ENCODE data around the gene AHCTF1. TPM values are rescaled to one million over a fixed set of nuclear protein-coding genes. Genes with fewer than 3 reads are reported as not detected.

The AHCTF1 gene
- total and polyA plus RNA-seq, 9 of the 15 experiments (the other 6 are each of a cell fraction or from before 2014, with no cell fraction given), result 9.4 to 102 (median 47.6) TPM

DNA sequence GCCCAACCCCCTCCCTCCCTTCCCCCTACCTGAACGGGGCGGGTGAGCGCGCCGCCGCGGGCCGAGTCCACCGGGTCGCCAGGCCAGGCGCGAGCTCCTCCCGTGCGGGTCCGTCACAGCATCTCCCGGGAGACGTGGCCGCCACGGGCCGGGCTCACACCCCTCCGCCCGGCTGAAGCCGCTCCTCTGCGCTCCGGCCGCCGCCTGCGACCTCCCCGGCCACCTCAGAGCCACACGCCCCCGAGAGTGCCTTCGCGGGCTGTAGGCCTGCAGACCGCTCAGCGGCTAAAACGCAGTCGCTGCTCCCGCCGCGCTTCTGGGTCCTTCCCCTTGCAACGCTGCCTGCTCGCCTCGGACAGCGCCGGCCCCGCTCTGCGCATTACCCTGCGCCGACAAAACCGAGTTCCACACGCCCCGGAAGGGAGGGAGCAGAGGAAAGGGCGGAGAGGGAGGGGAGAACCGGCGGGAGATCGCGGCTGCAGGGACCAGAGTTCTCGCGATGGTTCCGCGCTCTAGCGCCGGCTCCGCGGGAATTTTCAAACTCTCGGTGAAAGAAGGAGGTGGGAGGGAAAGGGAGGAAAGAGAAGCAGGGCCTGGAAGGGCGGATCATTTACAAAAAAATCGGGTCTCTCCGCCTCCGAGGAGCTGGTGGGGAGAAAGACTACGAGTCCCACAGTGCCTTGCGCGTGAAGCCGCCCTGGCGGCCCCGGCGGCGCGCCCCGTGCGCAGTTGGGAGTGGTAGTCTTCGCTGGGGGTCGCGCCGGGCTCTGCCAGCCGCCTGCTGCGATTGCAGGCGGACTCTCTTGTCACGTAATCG lies at the start of gene AHCTF1 (continued):
- TF ChIP-seq YY1 (IDR thresholded peaks at IDR 0.05; ENCODE audit: borderline replicate concordance in 1 of 3, control insufficient read depth in 1 of 3, extremely low read depth in 1 of 3, insufficient read depth in 3 of 3, insufficient read length in 1 of 3, insufficient replicate concordance in 2 of 3, low read depth in 1 of 3, low read length in 2 of 3), result peak in 2 of 3 experiments; percentile 46 to 79
- TF ChIP-seq KLF1 (tag; IDR thresholded peaks at IDR 0.05), result peak; percentile 89
- TF ChIP-seq RFX7 (CRISPR knock-in tag; IDR thresholded peaks at IDR 0.05), result no peak
- no peak for TF ChIP-seq GTF2E2 (tag; IDR thresholded peaks at IDR 0.05)
- peak; percentile 60; the same call in 1 of the 2 replicates for TF ChIP-seq TOE1 (IDR thresholded peaks at IDR 0.05; ENCODE audit: borderline replicate concordance)
- TF ChIP-seq TOE1 (CRISPR knock-in tag; IDR thresholded peaks at IDR 0.05; ENCODE audit: borderline replicate concordance, low read depth), result peak; percentile 71; the same call in 1 of the 2 replicates
- no peak for TF ChIP-seq HDGF (IDR thresholded peaks at IDR 0.05)
- no peak for TF ChIP-seq COPS2 (conservative IDR thresholded peaks at IDR 0.05)
- TF ChIP-seq, protein P1, sequence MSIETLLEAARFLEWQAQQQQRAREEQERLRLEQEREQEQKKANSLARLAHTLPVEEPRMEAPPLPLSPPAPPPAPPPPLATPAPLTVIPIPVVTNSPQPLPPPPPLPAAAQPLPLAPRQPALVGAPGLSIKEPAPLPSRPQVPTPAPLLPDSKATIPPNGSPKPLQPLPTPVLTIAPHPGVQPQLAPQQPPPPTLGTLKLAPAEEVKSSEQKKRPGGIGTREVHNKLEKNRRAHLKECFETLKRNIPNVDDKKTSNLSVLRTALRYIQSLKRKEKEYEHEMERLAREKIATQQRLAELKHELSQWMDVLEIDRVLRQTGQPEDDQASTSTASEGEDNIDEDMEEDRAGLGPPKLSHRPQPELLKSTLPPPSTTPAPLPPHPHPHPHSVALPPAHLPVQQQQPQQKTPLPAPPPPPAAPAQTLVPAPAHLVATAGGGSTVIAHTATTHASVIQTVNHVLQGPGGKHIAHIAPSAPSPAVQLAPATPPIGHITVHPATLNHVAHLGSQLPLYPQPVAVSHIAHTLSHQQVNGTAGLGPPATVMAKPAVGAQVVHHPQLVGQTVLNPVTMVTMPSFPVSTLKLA (conservative IDR thresholded peaks at IDR 0.05), result peak; percentile 60 to 71; a peak in 2 of 4 replicates
- no peak for TF ChIP-seq ZNF253 (CRISPR knock-in tag; conservative IDR thresholded peaks at IDR 0.05)
- 0 out of 2 replicates have a peak, but pooled peaks have one; percentile 54 for TF ChIP-seq LARP7 (IDR thresholded peaks at IDR 0.05)
- TF ChIP-seq HOXB6 (CRISPR knock-in tag; IDR thresholded peaks at IDR 0.05; ENCODE audit: borderline replicate concordance), result no peak
- TF ChIP-seq, protein P2, sequence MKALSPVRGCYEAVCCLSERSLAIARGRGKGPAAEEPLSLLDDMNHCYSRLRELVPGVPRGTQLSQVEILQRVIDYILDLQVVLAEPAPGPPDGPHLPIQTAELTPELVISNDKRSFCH (CRISPR knock-in tag; IDR thresholded peaks at IDR 0.05), result no peak
- TF ChIP-seq, protein P2 (tag; IDR thresholded peaks at IDR 0.05), result no peak
- peak; percentile 93 for TF ChIP-seq PHF8 (IDR thresholded peaks at IDR 0.05; ENCODE audit: borderline replicate concordance, low read length)
- TF ChIP-seq MEIS2 (IDR thresholded peaks at IDR 0.05; ENCODE audit: partially characterized antibody), result peak; percentile 74
- TF ChIP-seq GABPB1 (CRISPR knock-in tag; IDR thresholded peaks at IDR 0.05), result peak; percentile 89
- TF ChIP-seq NFIX (CRISPR knock-in tag; IDR thresholded peaks at IDR 0.05; ENCODE audit: low read depth), result no peak
- TF ChIP-seq, protein P3, sequence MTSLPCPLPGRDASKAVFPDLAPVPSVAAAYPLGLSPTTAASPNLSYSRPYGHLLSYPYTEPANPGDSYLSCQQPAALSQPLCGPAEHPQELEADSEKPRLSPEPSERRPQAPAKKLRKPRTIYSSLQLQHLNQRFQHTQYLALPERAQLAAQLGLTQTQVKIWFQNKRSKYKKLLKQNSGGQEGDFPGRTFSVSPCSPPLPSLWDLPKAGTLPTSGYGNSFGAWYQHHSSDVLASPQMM (CRISPR knock-in tag; IDR thresholded peaks at IDR 0.05), result no peak
- TF ChIP-seq, protein P4, sequence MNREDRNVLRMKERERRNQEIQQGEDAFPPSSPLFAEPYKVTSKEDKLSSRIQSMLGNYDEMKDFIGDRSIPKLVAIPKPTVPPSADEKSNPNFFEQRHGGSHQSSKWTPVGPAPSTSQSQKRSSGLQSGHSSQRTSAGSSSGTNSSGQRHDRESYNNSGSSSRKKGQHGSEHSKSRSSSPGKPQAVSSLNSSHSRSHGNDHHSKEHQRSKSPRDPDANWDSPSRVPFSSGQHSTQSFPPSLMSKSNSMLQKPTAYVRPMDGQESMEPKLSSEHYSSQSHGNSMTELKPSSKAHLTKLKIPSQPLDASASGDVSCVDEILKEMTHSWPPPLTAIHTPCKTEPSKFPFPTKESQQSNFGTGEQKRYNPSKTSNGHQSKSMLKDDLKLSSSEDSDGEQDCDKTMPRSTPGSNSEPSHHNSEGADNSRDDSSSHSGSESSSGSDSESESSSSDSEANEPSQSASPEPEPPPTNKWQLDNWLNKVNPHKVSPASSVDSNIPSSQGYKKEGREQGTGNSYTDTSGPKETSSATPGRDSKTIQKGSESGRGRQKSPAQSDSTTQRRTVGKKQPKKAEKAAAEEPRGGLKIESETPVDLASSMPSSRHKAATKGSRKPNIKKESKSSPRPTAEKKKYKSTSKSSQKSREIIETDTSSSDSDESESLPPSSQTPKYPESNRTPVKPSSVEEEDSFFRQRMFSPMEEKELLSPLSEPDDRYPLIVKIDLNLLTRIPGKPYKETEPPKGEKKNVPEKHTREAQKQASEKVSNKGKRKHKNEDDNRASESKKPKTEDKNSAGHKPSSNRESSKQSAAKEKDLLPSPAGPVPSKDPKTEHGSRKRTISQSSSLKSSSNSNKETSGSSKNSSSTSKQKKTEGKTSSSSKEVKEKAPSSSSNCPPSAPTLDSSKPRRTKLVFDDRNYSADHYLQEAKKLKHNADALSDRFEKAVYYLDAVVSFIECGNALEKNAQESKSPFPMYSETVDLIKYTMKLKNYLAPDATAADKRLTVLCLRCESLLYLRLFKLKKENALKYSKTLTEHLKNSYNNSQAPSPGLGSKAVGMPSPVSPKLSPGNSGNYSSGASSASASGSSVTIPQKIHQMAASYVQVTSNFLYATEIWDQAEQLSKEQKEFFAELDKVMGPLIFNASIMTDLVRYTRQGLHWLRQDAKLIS (CRISPR knock-in tag; IDR thresholded peaks at IDR 0.05), result peak; percentile 81
- TF ChIP-seq NR4A1 (CRISPR knock-in tag; IDR thresholded peaks at IDR 0.05), result no peak
- TF ChIP-seq NR4A1 (tag; IDR thresholded peaks at IDR 0.05), result no peak

All from K562 (cell line).